Nephron (organoid): ENCODE measurements around the gene GOLGA8N.

Experiments
- H3K27ac Mint-ChIP-seq, 3 experiments: 2 replicates each; pipeline ENCODE4 v1.8.0; 2020; ENCODE audit warnings: mixed read lengths in 3 of 3, mild to moderate bottlenecking in 2 of 3, moderate library complexity in 1 of 3
- H3K27me3 Mint-ChIP-seq: 2 replicates; pipeline ENCODE4 v1.8.0; 2021; ENCODE audit warnings: low read depth, mild to moderate bottlenecking, moderate library complexity, mixed read lengths
- H3K36me3 Mint-ChIP-seq: 2 replicates; pipeline ENCODE4 v1.8.0; 2020; ENCODE audit warnings: low read depth, mixed read lengths
- H3K4me1 Mint-ChIP-seq: 2 replicates; pipeline ENCODE4 v1.8.0; 2020; ENCODE audit warnings: mixed read lengths
- H3K4me3 Mint-ChIP-seq, 3 experiments: 2 replicates each; pipeline ENCODE4 v1.8.0; 2020; ENCODE audit warnings: mild to moderate bottlenecking in 3 of 3, mixed read lengths in 3 of 3, moderate library complexity in 2 of 3
- H3K9me3 Mint-ChIP-seq: 2 replicates; pipeline ENCODE4 v1.8.0; 2020; ENCODE audit warnings: mixed read lengths
- CTCF ChIP-seq, 3 experiments: fragments of 200-600 bp; sonication (generic); IDR thresholded peaks; one replicate each; pipeline ENCODE4 v1.5.0; 2021; ENCODE audit warnings: antibody characterized with exemption in 3 of 3; ENCODE audit not compliant: unreplicated experiment in 3 of 3

GOLGA8N gene

DNA sequence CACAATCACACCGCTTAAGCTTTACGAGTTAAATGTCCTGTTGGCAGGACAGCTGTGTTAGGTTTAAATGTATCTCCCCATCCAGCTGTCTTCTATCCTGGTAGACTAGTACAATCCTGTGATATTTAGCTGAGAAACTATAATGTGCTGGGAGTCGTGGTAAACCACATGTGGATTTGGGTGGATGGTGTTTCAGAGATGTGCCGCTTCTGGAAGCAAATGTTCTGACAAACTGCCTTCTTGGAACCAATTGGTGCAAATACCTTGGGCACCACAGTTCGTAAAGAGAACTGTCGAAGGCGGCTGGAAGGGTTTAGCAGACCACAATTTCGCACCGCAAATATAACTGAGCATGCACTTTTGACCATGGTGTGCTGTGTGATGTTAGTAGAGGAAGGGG lies 63.2 kb downstream of the GOLGA8N start:
- Mint-ChIP-seq H3K36me3 (no peaks in the 10 kb centered on the region), H3K4me3 (no peak overlapping the region), H3K27ac (no peak overlapping the region), H3K4me1 (peaks cover 15% of the 10 kb centered on the region), H3K27me3 (peaks cover 12% of the 10 kb centered on the region), H3K9me3 (no peaks in the 10 kb centered on the region)
- TF ChIP-seq CTCF (IDR thresholded peaks at IDR 0.05; ENCODE audit: unreplicated experiment in 3 of 3) = no peak
